IPS-18a (cell line): ENCODE data around the gene TAAR9.

ENCODE experiments used
- H3K27ac ChIP-seq: one replicate; pipeline ENCODE4 v1.5.1; 2013; ENCODE audit warnings: low read length
- H3K27me3 ChIP-seq: one replicate; pipeline ENCODE4 v1.6.1; 2013; ENCODE audit warnings: mild to moderate bottlenecking, low read length; ENCODE audit not compliant: control insufficient read depth, insufficient read depth
- H3K36me3 ChIP-seq: one replicate; pipeline ENCODE4 v1.6.1; 2013; ENCODE audit warnings: low read depth, low read length; ENCODE audit not compliant: control insufficient read depth
- H3K4me1 ChIP-seq: one replicate; pipeline ENCODE4 v1.6.1; 2013; ENCODE audit warnings: low read depth, low read length; ENCODE audit not compliant: control insufficient read depth
- H3K4me3 ChIP-seq: one replicate; pipeline ENCODE4 v1.5.1; 2013; ENCODE audit warnings: low read length
- H3K9ac ChIP-seq: one replicate; pipeline ENCODE4 v1.6.1; 2013; ENCODE audit warnings: mild to moderate bottlenecking, low read length, moderate library complexity
- H3K9me3 ChIP-seq: one replicate; pipeline ENCODE4 v1.6.1; 2013; ENCODE audit warnings: low read depth, low read length; ENCODE audit not compliant: control insufficient read depth

Gene TAAR9, protein sequence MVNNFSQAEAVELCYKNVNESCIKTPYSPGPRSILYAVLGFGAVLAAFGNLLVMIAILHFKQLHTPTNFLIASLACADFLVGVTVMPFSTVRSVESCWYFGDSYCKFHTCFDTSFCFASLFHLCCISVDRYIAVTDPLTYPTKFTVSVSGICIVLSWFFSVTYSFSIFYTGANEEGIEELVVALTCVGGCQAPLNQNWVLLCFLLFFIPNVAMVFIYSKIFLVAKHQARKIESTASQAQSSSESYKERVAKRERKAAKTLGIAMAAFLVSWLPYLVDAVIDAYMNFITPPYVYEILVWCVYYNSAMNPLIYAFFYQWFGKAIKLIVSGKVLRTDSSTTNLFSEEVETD

DNA sequence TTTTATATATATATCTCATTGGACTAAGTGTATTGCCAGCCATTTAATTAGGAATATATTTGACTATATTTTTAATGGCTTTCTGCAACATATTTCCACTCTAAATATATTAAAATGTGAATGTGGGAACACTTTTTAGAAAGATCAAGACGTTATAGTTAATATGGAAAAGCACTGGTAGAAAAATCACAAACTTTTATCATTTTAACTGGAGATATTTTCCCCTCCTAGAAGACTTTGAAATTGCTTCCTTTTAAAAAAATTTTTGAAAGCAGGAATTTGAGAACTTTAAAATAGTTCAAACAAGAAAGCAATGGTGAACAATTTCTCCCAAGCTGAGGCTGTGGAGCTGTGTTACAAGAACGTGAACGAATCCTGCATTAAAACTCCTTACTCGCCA, at the start of gene TAAR9:
Gene TAAR9, plus strand, starts transcription at position 301 of the 400 bp plus-strand sequence. Its CDS starts 13 bp downstream, at position 314.
- H3K9ac ChIP-seq: no peak within 1 kb of the TSS
- no peaks in the 10 kb centered on the region for H3K27me3 ChIP-seq
- no peaks in the 10 kb centered on the region for H3K36me3 ChIP-seq
- no peak within 1 kb of the TSS for H3K27ac ChIP-seq
- no peak within 1 kb of the TSS for H3K4me3 ChIP-seq
- H3K4me1 ChIP-seq: no peaks in the 10 kb centered on the region
- no peaks in the 10 kb centered on the region for H3K9me3 ChIP-seq

DNA sequence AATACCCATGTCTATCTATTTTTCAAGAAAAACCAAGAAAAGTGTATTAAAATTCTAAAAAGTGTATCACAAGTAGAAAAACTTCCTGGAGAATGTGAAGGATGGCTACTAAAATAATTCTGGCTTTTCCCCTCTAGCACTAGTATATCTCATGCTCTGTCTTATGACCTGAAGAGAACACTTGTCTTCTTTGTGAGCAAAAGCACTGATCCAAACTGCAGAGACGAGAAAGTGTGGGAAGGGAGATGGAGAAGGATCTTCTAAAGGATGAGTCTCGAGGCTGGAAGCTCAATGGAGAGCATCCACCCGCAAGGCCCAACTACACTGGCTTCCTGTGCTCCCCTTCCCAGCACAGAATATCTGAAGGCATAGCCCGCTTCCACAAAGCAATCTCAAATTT, 48.7 kb upstream of the TAAR9 start:
- Histone ChIP-seq H3K4me3 (no peak overlapping the region), H3K4me1 (peaks cover 16% of the 10 kb centered on the region), H3K27ac (no peak overlapping the region), H3K27me3 (no peaks in the 10 kb centered on the region), H3K36me3 (no peaks in the 10 kb centered on the region), H3K9me3 (no peaks in the 10 kb centered on the region), H3K9ac (no peak overlapping the region)

DNA sequence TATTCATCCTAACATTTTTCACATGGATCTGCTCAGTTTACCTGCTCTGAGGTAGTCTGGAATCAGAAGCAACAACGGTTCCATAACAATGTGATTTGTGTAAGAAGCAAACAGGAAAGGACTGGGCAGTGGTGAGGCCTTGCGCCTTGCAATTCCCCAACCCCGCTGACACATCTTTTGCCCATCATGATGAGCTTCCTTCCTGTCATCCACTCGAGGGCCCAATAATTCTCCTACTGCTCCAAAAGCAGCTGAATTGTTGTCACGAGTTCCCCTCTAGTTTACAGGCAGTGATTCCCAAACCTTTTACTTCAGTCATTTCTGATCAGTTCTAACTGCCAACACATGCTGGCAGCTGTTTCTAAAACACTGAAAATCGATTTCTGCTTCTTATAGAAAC, 48.1 kb upstream of the TAAR9 start:
- Histone ChIP-seq H3K9ac (no peak overlapping the region), H3K36me3 (no peaks in the 10 kb centered on the region), H3K27me3 (no peaks in the 10 kb centered on the region), H3K4me1 (peaks cover 16% of the 10 kb centered on the region), H3K27ac (no peak overlapping the region), H3K9me3 (no peaks in the 10 kb centered on the region), H3K4me3 (no peak overlapping the region)

DNA sequence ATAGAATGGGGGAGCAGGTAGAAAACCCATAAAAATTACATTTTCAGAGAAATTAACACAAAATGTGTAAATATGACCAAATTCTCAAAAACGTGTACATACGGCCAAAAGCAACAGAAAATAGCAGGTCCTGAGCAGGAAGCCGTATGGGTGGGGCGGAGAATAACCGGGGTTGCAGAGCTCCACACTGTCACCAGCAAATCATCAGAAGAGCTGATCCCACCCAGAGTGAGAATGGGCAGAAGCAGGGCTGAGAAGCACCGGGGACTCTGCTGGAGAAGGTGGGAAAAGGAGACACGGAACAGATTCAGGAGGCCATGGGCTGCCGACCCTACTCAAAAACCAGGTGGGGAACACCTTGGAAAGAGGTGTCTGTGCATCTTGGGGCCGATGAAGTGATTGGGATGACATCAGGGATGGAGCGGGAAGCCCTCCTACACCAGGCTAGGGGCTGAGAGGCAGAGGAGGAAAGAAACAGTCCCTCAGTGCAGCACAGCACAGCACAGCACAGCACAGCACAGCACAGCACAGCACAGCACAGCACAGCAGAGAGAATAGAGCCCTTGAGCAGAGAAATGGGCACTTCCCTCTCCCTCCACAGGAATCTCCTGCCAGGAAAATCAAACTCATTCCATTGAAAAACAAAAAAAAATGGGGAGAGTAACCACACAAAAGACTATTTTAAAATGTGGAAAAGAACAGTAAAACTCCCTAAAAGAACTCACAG, 47.4 kb upstream of the TAAR9 start:
- no peaks in the 10 kb centered on the region for H3K27me3 ChIP-seq
- no peaks in the 10 kb centered on the region for H3K9me3 ChIP-seq
- H3K9ac ChIP-seq: no peak overlapping the region
- H3K27ac ChIP-seq: no peak overlapping the region
- no peak overlapping the region for H3K4me3 ChIP-seq
- peaks cover 16% of the 10 kb centered on the region for H3K4me1 ChIP-seq
- no peaks in the 10 kb centered on the region for H3K36me3 ChIP-seq

DNA sequence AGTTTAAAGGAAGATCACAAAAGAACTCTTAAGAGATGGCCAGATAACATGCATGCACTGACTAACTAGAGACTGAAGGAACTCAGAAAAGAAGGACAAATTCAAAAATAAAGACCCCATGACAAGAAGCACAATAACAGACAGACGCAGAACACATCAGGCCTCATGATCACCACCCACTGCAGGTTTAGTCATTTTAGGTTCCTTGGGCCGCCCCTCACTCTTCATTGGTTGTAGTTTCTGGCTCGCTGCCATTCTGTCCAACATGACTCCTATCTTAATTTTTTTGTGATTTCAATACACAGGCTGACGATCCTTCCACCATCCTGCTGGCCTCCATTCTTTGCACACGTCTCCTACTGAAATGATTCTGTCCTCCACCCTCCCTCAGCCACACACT, 46.8 kb upstream of the TAAR9 start:
- Histone ChIP-seq H3K4me1 (peaks cover 16% of the 10 kb centered on the region), H3K27me3 (no peaks in the 10 kb centered on the region), H3K27ac (no peak overlapping the region), H3K4me3 (no peak overlapping the region), H3K36me3 (no peaks in the 10 kb centered on the region), H3K9ac (no peak overlapping the region), H3K9me3 (no peaks in the 10 kb centered on the region)

DNA sequence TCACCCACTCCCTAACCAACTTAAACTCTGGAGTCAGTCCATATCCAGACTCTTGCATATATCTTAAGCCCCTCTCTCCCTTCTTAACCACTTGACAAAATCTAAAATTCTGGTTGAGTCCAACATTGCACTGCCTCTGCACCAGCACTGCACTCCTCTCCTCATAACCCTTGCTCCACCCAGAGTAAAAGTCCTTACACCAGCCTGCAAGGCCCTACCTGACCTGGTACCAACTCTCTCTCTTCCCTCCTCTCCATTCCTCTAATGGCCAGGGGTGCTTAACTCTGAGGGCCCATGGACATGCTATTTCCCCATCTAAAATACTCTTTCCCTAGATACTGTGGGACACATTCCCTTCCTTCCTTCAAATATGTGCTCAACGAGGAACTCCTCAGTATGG, 46.2 kb upstream of the TAAR9 start:
- no peak overlapping the region for H3K27ac ChIP-seq
- no peaks in the 10 kb centered on the region for H3K36me3 ChIP-seq
- no peaks in the 10 kb centered on the region for H3K27me3 ChIP-seq
- no peak overlapping the region for H3K9ac ChIP-seq
- peaks cover 16% of the 10 kb centered on the region for H3K4me1 ChIP-seq
- H3K9me3 ChIP-seq: no peaks in the 10 kb centered on the region
- no peak overlapping the region for H3K4me3 ChIP-seq

DNA sequence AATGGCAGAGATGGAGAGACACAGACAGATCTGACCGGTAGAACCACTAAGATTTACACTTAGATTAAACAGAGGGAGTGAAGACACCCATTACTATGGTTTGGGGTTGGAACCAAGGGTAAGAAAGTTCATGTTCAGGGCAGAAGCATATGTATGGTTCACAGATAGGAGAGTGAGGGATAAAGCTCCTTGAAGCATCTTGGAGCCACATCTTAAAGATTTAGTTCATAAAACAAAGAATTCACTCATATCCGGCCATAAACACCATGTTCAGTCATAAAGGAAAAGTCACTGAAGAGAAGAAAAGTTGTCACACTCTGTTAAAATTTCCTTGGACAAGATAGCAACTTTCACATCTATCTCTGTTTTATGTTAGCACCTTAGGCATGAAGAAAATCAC, 43.1 kb upstream of the TAAR9 start:
- peaks cover 3% of the 10 kb centered on the region for H3K36me3 ChIP-seq
- no peak overlapping the region for H3K9ac ChIP-seq
- no peaks in the 10 kb centered on the region for H3K27me3 ChIP-seq
- H3K27ac ChIP-seq: no peak overlapping the region
- peaks cover 14% of the 10 kb centered on the region for H3K4me1 ChIP-seq
- no peak overlapping the region for H3K4me3 ChIP-seq
- no peaks in the 10 kb centered on the region for H3K9me3 ChIP-seq

DNA sequence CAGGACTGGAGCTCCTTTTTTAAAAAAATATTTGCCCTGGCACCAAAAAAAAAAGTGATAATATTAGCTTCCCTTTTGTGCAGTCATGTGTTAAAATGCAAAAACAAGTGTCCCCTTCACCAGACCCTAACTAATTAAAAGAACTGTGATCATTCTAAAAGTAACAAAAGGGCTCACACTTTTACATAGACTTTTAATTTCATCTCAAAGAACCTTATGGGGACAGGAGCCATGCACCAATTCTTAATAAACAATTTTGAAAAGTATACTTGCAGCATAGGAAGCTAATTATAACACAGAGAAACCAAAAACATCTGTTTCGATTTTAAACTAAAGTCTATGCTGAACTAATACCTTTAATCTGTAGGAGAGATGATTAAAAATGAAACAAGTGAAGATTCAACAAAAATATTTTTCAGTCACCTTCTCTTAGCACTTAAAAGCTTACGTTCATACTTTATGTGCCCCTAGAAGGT, 42.4 kb upstream of the TAAR9 start:
- H3K9ac ChIP-seq: no peak overlapping the region
- no peaks in the 10 kb centered on the region for H3K9me3 ChIP-seq
- no peaks in the 10 kb centered on the region for H3K27me3 ChIP-seq
- H3K4me3 ChIP-seq: no peak overlapping the region
- H3K36me3 ChIP-seq: peaks cover 3% of the 10 kb centered on the region
- H3K4me1 ChIP-seq: peaks cover 8% of the 10 kb centered on the region
- H3K27ac ChIP-seq: no peak overlapping the region

DNA sequence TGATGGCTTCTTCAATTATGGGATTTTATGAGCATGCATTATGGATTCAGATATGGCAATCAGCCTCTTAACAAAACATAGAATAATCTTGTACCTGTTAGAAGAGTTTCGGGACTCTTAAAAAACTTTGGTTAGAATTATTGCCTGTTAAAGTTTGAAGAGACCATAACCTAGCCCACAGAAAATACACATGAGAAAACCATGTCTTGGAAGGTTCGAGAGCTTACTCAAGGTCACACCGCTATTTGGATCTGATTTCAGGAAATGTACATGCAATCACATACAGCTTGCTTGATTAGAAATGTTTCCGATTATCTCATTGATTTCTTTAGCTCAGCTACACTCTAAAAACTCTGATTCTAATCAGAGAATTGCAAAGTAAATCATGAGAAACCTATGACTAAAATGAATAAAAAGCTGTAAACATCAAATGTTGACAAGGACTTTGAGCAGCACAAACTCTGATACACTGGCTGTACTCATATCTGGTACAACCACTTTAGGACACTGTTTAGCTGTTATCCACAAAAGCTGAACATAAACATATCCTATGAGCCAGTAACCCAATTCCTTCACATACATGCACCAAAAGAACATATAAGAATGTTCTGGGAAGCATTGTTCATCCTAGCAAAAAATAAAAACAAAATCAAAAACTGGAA, 41.4 kb upstream of the TAAR9 start:
- Histone ChIP-seq H3K9me3 (no peaks in the 10 kb centered on the region), H3K4me1 (no peaks in the 10 kb centered on the region), H3K27me3 (no peaks in the 10 kb centered on the region), H3K4me3 (no peak overlapping the region), H3K27ac (no peak overlapping the region), H3K9ac (no peak overlapping the region), H3K36me3 (peaks cover 4% of the 10 kb centered on the region)

DNA sequence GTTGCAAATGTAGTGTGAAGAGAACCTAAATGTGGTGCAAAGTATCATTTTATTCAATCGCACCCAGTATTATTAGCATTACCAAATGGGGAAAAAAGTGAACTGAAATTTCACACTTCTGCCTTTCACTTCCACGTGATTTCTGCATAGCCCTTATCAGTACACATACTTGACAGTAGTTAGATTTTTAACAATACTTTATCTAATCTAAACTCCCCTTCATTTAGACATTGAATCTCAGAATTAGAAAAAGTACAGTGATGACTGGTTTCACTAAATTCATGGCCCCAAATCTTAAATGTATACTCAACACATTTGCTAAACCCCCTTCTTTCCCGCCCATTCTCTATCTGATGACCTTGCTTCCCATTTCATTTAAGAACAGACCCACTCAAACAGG, 39.4 kb upstream of the TAAR9 start:
- Histone ChIP-seq H3K4me3 (no peak overlapping the region), H3K9me3 (no peaks in the 10 kb centered on the region), H3K9ac (no peak overlapping the region), H3K4me1 (no peaks in the 10 kb centered on the region), H3K36me3 (peaks cover 9% of the 10 kb centered on the region), H3K27ac (no peak overlapping the region), H3K27me3 (no peaks in the 10 kb centered on the region)

DNA sequence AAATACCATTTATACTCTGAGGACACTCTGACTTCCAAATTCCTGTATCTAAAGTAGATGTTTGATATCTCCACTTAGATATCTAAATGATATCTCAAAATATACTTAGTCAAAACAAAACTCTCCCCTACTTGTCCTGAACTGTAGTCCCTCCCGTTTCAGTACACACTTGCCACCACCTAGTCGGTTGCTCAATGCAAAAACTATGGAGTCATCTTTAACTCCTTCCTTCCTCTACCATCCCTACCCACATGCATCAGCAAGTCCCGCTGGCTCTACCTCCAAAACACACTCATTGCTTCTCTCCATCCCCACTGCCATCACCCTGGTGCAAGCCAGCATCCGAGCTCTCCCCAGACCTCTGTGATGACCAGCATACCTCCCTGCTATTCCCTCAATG, 38.3 kb upstream of the TAAR9 start:
- Histone ChIP-seq H3K27me3 (no peaks in the 10 kb centered on the region), H3K4me3 (no peak overlapping the region), H3K4me1 (no peaks in the 10 kb centered on the region), H3K36me3 (peaks cover 9% of the 10 kb centered on the region), H3K9me3 (no peaks in the 10 kb centered on the region), H3K9ac (no peak overlapping the region), H3K27ac (no peak overlapping the region)
